DMS 273 (cell line): ENCODE data around the gene ACOX2.

ENCODE experiments used
- DNase-seq: peaks from one replicate; lab custom pipeline; 2025; ENCODE audit not compliant: unreplicated experiment; lab: John Stamatoyannopoulos, UW

The ACOX2 gene

DNA sequence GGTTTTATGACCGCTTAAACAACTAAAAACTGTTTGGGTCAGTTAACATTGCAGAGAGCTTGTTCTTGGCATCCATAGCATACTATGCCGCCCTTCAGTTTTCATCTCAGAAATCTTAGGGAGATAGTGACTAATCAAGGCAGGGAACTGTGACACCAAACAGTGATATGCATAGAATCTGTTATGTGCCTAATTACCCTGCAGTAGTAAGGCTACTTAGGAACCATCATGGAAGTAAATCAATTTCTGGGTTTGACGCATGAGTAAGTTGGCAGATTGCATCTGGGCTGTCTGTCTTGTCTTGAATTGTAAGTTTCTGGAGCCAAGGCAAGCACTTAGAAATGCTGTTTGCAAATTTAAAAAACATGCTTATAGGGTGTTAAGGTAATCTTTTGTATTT, 22.6 kb downstream of the ACOX2 start:
- peak; percentile 34 for DNase-seq

DNA sequence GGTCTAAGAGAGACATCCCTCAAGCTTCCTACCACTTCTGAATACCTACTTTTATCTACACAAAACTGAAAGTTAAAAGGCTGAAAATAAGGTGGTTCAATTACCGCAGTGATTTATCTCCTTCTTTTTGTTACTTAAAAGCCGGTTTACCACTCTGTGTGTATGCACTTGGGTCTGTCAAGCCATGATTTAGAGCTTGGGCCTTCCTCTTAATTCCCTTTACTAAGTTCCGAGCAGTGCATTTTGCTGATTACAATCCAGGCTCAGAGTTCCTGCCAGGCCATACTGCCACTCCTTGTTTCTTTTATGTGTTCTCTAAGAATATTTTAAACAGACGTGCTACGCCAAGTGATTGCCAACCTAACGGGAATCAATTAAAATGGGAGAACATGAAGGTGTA, 28.6 kb downstream of the ACOX2 start:
- no peak for DNase-seq

DNA sequence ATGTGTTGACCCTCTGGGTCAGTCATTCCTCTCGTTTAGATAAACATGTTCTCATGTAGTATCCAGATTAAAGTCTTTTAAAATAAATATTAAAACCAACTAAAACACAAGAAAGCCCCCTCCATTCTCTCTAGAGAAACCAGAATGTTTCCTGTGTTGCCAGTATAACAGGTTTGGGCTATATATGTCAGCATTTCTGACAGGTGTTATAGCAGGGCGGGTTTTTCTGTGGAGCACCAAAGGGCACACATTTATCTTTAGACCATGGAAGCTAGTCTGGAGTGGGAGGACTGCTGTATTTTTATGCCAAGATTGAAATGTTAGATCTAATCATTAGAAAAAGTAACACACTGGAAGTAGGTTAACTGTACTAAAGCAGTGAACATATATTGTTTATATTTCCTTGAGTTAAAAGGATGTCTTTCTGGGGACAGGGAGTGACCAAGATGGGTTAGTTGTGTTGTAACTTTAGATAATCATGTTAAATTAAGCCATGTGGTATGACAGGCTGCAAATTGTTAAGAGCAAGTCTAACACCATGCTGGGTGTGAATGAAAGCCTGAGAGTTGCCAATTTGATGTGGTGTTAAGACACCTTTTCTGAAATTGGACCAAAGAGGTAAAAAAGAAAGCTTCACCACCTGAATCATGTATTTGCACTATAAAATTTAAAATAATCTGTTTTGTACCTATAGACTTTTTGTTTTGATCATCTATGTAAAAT, 29.5 kb downstream of the ACOX2 start:
- DNase-seq, result no peak

DNA sequence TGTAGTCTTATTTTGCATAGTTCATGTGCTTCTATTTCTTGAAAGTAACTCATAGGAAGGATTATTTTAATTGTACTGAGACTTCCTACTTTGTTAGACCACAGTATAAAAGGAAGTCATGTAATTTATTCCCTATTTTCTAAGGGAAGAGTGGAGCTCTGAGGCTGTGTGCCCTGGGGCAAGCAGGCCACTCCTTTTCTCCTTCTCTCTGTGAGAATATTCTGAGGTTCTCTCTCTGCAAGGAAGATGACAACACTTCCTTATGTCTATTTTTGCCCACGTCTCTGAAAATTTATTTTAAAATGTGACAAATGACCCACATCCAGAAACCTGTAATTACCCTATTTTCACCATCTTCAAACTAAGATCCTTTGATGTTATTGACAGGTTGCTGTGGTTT, 34.1 kb downstream of the ACOX2 start:
- no peak for DNase-seq

DNA sequence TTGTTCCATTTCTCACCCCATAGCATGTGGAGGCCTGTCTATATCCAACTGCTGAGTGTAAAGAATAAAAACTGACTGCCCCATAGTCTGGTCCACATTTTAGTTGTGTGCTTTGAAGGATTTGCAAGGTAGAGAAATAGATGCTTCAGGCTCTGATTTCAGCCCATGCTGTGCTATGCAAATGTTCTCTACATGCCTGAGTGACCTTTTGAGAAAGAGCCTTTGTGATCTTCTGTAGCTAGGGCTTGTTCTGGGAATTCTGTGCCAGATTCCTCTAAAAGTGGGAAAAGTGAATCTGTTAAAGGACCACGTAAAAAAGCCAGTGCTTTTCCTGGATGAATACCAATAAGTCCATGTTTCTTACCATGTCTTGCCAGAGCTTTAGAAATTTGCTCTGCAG, 39.9 kb downstream of the ACOX2 start:
- DNase-seq, result peak; percentile 66

DNA sequence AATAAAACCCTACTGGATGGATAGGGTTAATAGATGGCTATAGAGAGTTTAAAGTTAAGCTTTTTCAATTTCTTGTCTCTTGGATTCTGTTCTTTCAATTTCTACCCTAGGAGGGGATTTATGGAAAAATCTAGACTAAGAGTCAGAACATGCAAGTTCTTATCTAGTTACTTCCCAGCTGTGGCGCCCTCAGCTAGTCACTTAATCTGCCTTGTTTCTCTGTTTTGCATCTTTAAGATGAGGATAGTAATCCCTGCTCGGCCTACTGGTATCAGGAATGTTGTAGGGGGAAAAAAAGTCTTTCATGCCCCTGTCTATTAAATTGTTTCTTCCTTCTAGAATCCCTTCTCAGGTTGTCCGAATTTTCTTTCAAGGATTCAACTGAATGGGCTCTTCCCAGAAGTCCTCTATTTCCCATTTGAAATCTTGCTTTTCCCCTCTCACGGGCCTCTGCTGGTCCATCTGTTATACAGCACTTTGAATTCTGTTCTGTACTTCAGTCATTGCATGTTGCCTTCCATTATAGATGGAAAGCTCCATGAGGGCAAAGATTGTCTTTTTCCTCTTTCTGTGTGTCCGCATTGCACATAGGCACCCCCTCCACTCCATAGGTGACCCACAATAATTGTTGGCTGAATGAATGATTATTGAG, 40.7 kb downstream of the ACOX2 start:
- DNase-seq, result peak; percentile 46

DNA sequence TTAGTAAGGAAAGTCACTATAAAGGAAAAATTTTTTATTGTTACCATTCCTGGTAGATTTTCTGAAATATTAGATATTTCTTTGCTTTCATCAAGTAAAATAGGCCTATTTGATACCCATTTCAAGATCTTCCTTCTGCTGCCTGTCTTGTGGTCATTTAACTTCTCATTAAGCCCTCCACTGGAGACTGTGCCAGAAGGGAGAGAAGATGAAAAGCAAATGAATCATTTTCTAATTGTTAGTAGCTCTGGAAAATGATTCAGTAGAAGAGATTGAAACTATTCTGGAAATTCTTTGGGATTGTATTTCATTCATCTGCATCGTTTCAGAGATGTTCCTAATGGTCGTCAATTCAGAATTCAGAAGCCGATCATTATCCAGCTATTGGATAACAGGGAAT, 41.9 kb downstream of the ACOX2 start:
- no peak for DNase-seq

DNA sequence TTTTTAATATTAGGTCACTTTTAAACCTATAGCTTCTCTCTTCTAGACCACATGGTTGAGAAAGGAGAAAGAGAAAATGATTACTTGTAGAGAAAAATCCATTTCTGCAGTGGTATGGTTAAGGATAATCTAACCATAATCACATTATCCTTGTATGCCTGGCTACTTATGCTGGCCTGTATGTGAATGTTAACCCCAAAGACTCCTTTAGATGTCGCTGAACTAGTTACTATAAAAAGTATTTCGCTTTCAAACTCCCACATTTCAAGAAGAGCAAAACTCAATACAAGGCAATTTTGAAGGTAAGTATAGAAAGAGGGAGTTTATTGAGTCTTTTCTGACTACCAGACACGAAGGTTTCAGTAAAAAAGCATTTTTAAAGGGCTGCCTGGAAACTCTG, 42.9 kb downstream of the ACOX2 start:
- no peak for DNase-seq

DNA sequence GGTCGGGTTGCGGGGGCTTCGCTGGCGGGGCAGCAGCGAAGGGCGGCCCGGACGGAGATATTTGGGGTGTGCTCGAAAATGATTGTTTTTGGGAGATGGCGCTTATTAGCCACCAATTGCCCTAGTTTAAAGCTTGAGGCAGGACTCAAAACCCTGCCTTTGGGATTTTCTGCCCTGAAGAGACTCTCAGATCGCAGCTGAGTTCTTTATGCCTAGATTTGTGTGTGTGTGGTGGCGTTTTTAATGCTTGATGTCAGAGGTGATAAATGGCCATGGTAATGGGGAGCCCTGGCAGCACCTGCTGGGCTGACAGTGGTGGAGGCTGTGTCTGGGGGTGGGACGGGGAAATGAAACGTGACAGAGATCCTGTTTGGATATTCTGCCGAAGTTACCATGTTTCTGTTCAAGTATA, 44.5 kb downstream of the ACOX2 start:
- peak; percentile 46 for DNase-seq

DNA sequence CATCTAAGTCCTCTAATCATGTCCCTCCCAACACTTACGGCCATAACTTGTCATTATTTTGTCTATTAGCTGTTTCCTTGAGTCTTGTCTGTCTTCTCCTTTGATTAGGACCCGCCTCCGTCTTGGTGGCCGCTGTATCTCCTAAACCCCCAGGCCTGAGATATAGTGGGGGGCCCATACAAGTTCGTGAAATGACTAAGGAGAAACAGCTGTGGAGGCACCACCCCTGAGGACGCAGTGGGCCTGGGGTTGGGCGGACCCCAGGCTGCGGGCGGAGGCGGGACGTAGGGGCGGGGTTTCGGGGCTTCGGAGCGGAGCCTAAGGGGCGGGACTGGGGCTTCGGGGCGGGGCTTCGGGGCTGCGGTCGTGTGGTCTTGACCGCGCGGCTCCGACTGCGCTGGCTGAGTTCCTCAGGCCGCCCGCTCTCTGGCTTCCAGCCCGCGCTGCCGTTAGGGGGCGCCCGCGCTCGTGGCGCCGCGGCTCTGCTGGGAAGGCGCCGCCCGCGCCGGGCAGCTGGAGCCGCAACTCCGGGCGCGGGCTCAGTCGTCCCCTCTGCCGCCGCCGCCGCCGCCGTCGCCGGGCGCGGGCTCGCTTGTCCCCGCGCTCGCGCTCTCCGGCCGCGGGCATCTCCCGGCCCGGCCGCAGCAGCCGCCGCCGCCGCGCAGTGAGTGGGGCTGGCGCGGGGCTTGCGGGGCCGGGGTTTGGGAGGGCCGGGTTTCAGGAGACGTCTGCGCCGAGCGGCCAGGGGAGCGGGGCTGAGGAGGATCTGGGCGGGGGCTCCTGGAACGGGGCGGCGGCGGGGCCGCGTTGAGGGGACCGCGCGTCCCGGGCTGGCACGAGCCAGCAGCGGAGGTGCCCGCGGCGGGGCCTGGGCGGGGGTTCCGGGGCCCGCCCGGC, 45.2 kb downstream of the ACOX2 start, which contains the start of gene KCTD6:
TSS of gene KCTD6 (plus strand) at position 591 of the 897 bp plus-strand sequence. CDS start 6,660 bp downstream, outside the sequence.
- DNase-seq, result peak; percentile 95

DNA sequence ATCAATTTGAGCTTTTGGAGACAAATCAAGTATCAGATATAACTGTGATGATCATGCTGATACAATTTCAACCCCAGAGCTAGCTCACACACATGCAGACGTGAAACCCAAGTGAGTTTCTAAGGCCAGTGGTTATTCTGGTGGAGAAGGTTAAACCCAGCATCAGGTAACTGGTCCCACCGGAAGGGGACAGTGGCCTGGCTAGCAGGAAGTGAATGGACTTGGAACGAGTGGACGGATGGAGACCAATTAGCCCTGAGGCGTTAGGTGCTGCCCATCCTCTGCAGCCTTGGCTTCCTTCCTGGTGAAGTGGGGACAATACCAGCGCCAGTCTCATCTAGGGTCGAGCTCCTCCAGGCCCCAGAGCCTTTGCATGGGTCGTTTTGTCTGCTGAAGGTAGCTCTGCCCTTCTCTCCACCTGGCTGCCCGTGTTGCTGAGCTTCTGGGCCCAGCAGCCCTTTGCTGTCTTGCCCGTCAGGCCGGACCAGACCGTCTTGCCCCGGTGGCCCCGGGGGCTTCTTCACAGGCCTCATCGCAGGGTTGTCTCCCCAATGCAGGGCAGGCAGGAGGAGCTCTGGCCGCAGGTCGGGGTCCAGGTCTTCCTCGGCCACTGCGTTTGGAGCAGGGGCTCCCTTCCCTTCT, 46.0 kb downstream of the ACOX2 start:
- DNase-seq, result no peak

DNA sequence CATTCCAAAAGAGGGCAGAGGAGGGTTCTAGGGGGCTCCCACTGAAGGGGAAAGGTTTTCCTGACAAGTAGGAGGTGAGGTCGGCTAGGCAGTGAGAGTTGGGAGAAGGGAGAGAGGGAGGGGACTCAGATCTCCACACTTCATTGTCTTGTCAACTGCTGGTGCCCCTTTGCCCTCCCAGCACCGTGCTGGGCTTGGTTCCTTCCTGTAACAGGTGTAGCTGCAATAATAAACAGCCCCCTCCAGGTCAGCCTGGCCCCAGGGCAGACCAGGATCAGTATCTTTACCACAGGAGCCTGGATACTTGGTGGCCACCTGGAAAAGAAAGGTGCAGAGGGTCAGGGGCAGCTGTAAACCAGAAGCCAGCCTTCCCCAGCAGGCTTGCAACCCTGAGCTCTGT, 48.0 kb downstream of the ACOX2 start:
- no peak for DNase-seq

DNA sequence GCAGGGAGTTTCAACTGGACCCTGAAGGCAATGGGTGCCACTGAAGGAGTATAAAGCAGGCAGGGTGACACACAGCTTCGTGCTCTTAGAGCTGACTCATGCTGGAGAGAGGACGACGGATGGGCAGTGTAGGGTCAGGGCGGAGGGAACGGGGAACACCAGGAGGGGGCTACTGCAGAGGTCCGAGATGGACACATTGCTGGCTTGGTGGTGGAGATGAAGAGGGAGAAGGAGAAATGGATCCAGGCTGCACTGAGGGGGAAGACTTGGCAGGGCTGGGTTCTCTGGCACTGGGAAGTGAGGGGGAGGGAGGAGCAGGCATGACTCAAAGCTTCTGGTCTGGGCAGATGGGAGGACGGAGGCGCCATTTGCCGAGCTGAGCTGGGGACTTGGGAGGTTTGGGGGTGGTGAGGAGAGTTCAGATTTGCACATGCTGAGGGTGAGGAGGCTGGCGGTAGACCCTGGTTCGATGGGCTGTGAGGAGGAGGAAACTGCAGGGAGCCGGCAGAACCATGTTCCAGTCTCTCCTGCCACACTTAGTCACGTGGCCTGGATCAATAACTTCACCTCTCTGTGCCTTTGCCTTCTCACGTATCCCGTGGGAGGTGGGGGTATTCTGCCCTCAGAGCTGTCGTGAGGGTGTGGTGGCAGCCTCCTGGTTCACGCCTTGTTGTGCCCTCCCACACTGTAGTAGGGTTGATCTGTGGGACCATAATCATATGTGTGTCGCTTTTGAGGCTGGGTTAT, 49.7 kb downstream of the ACOX2 start:
- peak; percentile 46 for DNase-seq

DNA sequence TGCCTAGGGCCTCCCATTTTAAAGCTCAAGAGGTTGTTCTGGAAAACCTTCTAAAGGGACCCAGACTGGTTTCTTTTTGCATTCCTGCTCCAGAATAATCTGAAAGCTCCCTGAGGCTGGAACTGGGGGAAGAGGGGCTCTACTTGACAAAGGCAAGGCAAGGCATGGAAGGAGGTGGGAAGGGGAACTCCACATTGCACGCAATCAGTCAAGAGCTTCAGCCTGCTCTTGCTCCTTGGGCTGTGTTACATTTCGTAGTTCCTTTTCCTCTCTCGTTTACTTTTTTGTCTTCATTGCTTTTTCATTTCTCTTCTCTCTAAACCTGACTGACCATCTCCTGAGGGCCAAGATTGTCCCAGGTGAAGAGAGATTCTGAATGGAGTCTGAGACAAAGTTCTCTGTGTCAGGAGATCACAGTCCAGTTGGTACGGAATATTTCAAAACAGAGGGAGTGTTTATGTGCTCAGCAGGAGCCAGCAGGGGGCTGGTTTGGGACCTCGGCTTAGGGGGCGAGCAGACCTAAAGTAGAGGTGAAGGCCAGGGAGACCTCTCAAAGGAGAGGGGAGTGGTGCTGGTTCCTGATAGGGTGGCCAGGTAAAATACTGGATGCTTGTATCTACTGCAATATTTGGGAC, 51.1 kb downstream of the ACOX2 start:
- DNase-seq, result no peak

DNA sequence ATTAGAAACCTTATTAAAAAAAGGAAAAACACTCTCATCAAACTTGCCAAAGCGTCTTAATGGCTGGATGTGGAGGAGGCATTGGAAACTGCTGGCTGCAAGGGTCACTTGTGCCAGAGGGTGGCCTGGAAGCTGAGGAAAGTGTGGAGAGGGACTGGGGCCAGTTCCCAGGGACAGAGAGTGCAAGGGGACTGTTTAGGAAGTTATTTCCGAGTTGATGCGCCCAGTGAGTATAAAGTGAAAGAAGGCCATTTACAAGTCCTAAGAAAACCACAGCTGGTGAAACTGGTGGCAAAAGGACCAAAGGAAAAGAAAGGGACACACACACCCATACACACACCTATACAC, 52.3 kb downstream of the ACOX2 start:
- no peak for DNase-seq

DNA sequence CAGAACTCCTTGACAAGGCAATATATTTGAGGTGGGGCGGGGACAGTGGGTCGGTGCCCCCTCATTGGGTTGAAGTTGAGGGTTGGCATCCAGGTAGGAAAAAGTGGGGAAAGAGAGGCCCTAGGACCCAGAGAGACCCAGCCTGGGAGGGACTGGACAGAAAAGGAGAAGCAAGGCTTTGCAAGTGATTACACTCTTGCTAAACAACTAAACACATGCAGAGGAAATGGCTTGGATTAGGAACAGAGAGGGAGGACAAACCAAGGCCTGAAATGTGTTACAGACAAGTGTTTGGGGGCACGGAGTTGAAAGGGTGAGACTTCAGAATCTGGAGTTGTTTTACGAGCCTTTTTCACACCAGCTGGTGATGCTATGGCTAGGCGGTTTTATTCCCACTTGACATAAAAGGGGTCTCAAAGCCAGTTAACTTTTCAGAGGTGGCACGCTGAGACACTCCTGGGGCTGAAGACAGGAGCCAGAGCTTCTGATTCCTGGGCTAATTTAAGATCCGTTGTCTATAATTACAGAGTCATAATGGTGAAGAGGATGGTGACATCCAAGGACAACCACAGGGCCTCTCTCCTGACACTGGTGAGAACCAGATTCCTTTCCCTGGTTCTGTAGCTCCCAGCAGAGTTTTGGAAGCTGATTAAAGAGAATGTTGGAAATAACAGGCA, 52.8 kb downstream of the ACOX2 start:
- DNase-seq, result peak; percentile 9

DNA sequence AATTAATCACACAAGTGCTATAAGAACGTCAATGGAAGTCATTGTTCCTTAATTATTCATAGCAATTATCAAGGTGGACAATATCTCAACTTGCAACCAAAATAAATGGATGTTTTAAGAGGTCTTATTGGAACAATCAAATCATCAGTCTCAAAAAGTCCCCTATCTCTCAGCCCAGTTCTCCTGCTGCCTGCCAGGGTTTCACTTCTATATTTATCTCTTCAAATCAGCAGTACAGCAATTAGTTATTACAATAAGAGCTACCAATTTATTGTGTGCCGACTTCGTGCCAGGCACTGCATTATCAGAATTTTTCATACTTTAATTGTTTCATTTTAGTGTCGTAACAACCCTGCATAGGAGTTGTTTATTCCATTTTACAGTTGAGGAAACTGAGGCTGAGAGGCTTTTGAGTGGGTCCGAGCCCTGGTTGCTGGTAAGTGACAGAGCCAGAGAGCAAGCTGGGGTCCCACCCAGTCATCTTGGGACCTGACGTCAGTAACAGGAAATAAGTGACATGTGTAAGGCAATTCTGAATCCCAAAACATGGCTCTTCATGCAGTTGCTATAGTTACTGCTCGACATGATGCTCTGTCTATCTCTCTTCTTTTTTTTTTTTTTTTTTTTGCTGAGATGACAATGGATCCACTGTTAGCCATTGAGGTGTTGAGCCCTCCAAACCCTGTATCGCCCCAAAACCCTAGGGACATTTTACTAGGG, 53.9 kb downstream of the ACOX2 start:
- DNase-seq, result no peak

DNA sequence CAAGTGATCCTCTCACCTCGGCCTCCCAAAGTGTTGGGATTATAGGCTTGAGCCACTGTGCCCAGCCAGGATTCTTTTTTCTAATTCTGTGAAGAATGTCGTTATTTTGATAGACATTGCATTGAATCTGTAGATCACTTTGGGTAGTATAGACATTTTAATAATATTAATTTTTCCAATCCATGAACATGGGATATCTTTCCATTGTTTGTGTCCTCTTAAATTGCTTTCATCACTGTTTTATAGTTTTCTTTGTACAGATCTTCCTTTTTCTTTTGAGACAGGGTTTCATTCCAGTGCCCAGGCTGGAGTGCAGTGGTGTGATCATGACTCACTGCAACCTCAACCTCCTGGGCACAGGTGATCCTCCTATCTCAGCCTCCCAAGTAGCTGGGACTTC, 56.7 kb downstream of the ACOX2 start:
- no peak for DNase-seq

DNA sequence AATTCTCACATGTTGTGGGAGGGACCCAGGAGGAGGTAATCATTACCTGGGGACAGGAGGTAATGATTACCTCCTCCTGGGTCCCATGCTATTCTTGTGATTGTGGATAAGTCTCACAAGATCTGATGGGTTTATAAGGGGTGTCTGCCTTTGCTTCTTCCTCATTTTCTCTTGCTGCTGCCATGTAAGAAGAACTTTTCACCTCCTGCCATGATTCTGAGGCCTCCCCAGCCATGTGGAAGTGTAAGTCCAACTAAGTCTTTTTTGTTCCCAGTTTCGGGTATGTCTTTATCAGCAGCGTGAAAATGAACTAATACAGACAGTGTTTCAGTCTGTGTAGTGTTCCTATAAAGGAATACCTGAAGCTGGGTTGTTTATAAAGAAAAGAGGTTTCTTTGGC, 58.2 kb downstream of the ACOX2 start:
- DNase-seq, result no peak
